ENCODE data around the gene CENPE.

CENPE gene

DNA sequence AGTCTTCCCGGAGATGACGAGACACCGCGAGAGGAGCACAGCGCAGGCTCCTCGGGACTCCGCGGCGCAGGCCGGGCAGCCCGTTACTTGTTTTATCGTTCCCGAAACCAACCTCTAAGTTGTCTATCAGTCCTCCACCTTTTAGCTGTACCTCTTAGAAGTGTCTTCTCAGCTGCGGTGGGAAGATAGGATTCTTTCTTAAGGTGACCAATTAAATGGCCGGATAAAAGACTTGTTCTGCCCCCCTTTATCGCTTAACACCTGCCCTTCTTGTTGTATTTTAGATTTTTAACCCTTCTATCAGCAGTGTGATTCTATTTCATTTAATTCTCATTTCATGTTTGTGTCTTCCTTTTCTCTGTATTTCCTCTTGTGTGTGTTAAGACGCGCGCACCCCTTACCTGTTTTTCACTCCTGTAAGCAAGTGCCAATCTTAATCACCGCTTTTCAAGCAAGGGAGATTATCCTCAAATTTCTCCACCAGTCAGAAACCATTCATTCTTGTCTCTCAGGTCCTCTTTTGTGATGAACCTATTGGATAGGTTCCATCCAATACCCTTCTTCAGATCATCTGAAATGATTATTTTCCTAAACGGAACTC lies 121.3 kb downstream of the CENPE start, which contains the start of gene SLC9B2:
TSS of gene SLC9B2 (minus strand) at position 15 of the 601 bp plus-strand sequence. CDS start 9,211 bp downstream, outside the sequence.
- no peak for DNase-seq (ENCODE audit: low read depth in 2 of 2)

GRCh38 chr4:103075894-103076746 lies 122.0 kb downstream of the CENPE start:
- peak; percentile 28 to 32 for DNase-seq (ENCODE audit: low read depth in 2 of 2)

- DNase-seq (ENCODE audit: low read depth in 2 of 2) = no peak
These were observed 122.7 kb downstream of the CENPE start for GRCh38 chr4:103075435-103075893.

DNA sequence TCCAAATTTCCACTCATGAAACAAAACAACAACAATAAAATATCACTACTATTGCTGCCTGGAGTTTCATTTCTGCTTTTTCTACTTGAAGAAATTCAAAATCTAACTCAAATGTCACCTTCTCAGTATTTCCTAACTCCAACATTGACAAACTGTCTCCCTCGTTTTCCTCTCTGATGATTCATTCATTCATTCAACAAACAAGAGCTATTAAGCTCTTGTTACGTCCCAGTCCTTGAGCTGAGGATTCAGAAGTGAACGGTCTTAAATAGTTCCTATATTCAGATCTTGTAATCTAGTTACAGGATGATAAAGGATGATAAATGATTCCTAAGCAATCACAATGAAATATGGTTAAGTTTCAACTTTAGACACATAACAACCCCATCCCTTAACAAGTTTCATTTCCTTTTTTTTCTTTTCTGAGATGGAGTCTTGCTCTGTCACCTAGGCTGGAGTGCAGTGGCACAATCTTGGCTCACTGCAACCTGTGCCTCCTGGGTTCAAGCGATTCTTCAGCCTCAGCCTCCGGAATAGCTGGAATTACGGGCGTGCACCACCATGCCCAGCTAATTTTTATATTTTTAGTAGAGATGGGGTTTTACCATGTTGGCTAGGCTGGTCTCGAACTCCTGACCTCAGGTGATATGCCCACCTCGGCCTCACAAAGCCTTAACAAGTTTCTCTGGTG lies 123.3 kb downstream of the CENPE start:
- DNase-seq (ENCODE audit: low read depth in 2 of 2) = no peak

- DNase-seq (ENCODE audit: low read depth in 2 of 2) = no peak
These were observed 124.2 kb downstream of the CENPE start for GRCh38 chr4:103073792-103074438.

DNA sequence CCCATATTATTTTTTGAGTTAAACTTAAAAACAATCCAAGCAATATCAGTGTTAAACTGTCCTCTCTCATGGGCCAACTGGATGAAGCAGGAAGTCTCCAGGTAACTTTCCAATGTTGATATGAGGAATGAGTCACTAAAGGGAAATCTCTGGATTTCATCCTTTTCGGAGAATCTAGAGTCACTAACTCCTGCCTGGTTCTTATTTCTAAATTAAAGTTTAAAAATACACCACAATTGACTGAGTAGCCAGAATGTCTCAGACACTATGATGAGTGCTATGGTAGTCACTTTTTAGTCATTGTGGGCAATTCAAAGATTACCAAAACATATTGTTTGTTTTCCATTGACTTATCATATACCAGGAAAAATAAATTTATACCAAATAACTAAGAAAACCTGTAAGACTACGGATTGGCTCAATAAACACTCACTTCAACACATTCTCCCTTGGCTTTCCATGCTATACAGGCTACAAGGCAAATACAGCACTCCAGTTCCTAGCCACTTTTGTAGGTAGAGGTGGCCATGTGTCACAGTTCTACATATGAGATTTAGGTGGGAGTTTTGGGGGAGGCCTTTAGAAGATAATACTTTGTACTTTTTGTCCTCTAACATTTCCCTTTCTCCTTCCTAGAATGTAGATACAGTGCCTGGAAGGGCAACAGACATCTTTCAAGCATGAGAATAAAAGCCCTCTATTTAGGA lies 130.1 kb downstream of the CENPE start:
- DNase-seq (ENCODE audit: low read depth in 2 of 2) = no peak

DNA sequence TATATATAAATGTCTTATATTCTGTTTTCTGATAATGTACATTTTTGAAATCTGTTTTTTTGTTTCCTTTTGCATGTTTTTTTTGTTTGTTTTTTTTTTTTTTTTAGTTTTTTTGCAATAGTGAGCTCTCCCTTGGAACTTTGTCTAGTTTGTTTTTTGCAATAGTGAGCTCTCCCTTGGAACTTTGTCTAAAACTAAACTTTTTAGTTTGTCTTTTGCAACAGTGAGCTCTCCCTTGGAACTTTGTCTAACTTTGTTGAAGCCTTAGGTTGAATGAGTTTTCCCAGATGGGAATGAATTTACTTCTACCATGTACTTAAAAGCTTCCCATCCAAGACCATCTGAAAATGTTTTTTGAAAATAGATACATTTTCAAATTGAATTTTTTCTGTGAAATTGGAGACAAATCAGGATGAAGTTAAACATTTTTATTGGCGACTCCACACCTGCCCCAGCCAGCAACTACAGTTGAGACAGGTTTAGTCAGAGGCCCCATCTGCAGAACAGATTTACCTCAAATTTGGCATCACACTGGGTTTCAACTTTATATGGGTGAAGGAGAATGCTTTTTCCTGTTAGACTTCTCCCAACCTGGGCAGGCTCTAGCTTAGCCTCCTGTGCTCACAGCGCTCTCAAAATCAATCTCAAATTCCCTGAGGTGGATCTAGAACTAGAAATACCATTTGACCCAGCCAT lies 137.5 kb downstream of the CENPE start:
- no peak for DNase-seq (ENCODE audit: low read depth in 2 of 2)

Data from fibroblast of skin of left quadriceps (primary cell).